HepG2 (cell line): ENCODE results near the gene DNAJC9. TPM values are rescaled to one million over a fixed set of nuclear protein-coding genes. Genes with fewer than 3 reads are reported as not detected.

ENCODE experiments used
- ATAC-seq: fragments of 200-7000 bp; cut with Tn5 transposase; 3 replicates; pipeline ENCODE4 v1.9.1; 2020; ENCODE audit warnings: mild to moderate bottlenecking, moderate library complexity
- BruUV-seq: library from RNA; stranded (reverse); fragments of 400-500 nt; replicated peaks from 2 replicates; lab custom pipeline; 2021; lab: Mats Ljungman, UMichigan
- CTCF ChIA-PET: fragments of 300-600 bp; formaldehyde crosslinking; extraction: SDS; loops from one replicate; lab custom pipeline; 2021; ENCODE audit warnings: low total read pairs, inconsistent platforms, low intra/inter-chr PET ratio; lab: Yijun Ruan, JAX
- POLR2A ChIA-PET: fragments of 350-600 bp; sonication (Branson Sonifier 250); formaldehyde crosslinking; loops from one replicate; lab custom pipeline; 2020; ENCODE audit warnings: antibody characterized with exemption, inconsistent platforms; lab: Yijun Ruan, JAX
- DNase-seq: peaks from one replicate; pipeline ENCODE4 v3.0.0-alpha.2; 2015; ENCODE audit warnings: low spot score
- FAIRE-seq: peaks from 3 replicates; lab custom pipeline; 2011; peaks lifted over from hg19 to GRCh38; lab: Jason Lieb, UNC
- H2AFZ ChIP-seq: one replicate; pipeline ENCODE4 v1.6.1; 2011; ENCODE audit warnings: low read length, inconsistent platforms
- H3K27ac ChIP-seq: fragments of 300-600 bp; 3 replicates; pipeline ENCODE4 v1.8.0; 2011; ENCODE audit warnings: mixed run types, mild to moderate bottlenecking, mixed read lengths, low read length, inconsistent platforms; ENCODE audit not compliant: insufficient read depth; ENCODE audit errors: extremely low read length
- H3K27me3 ChIP-seq, 2 experiments: fragments of 200-600 bp in 1 of 2; 2 replicates in 1 of 2; 3 replicates in 1 of 2; pipeline versions ENCODE4 v1.6.0 to v1.8.0; 2011; ENCODE audit warnings: low read length in 2 of 2, mild to moderate bottlenecking in 2 of 2, moderate library complexity in 2 of 2, inconsistent platforms in 1 of 2; ENCODE audit not compliant: insufficient read depth in 2 of 2, control insufficient read depth in 1 of 2
- H3K36me3 ChIP-seq, 2 experiments: fragments of 200-600 bp in 1 of 2; replicated peaks in 1 of 2; 2 replicates in 1 of 2; 3 replicates in 1 of 2; pipeline versions ENCODE4 v1.5.1 to v1.8.0; 2011; ENCODE audit warnings: low read length in 2 of 2, inconsistent platforms in 1 of 2; ENCODE audit not compliant: insufficient read depth in 2 of 2, control insufficient read depth in 1 of 2
- H3K4me1 ChIP-seq: 2 replicates; pipeline ENCODE4 v1.5.1; 2012; ENCODE audit warnings: low read length, inconsistent platforms; ENCODE audit not compliant: insufficient read depth
- H3K4me2 ChIP-seq: 2 replicates; pipeline ENCODE4 v1.6.0; 2011; ENCODE audit warnings: low read depth, low read length, inconsistent platforms
- H3K4me3 ChIP-seq, 3 experiments: fragments of 200-600 bp in 1 of 3; sonication (generic), shearing (Covaris generic) in 1 of 3; replicated peaks in 1 of 3; 2 replicates each; pipeline ENCODE4 v1.5.1; 2011 to 2016; ENCODE audit warnings: low read length in 3 of 3, inconsistent platforms in 2 of 3, low read depth in 2 of 3, mild to moderate bottlenecking in 2 of 3, control low read depth in 1 of 3, mixed read lengths in 1 of 3; ENCODE audit not compliant: insufficient read depth in 1 of 3
- H3K79me2 ChIP-seq: one replicate; pipeline ENCODE4 v1.6.1; 2011; ENCODE audit warnings: low read length, inconsistent platforms; ENCODE audit not compliant: insufficient read depth
- H3K9ac ChIP-seq: 2 replicates; pipeline ENCODE4 v1.6.0; 2011; ENCODE audit warnings: mild to moderate bottlenecking, low read depth, low read length, inconsistent platforms; ENCODE audit not compliant: insufficient read depth
- H3K9me3 ChIP-seq: 2 replicates; pipeline ENCODE4 v1.5.1; 2012; ENCODE audit warnings: mild to moderate bottlenecking, low read length
- H4K20me1 ChIP-seq: 2 replicates; pipeline ENCODE4 v1.6.0; 2011; ENCODE audit warnings: inconsistent platforms, mild to moderate bottlenecking, low read length, moderate library complexity; ENCODE audit not compliant: insufficient read depth
- CEBPB ChIP-seq: IDR thresholded peaks from 2 replicates; pipeline ENCODE4 v1.6.1; 2011; ENCODE audit warnings: low read depth, low read length, improper control_type of control experiment, borderline replicate concordance
- CEBPG ChIP-seq: IDR thresholded peaks from 2 replicates; pipeline ENCODE4 v1.6.1; 2016
- ETV5 ChIP-seq: IDR thresholded peaks from 2 replicates; pipeline ENCODE4 v1.6.1; 2018; ENCODE audit warnings: missing biosample characterization, missing genetic modification reagents, inconsistent platforms, borderline replicate concordance
- FOSL2 ChIP-seq: sonication (generic); formaldehyde crosslinking; IDR thresholded peaks from 2 replicates; pipeline ENCODE4 v1.4.0; 2020; ENCODE audit warnings: missing genetic modification reagents
- RAD21 ChIP-seq: fragments of 450-650 bp; formaldehyde crosslinking; IDR thresholded peaks from 2 replicates; pipeline ENCODE4 v1.5.0; 2020; ENCODE audit warnings: mild to moderate bottlenecking
- SCMH1 ChIP-seq: sonication (generic); formaldehyde crosslinking; IDR thresholded peaks from 2 replicates; pipeline ENCODE4 v1.9.0; 2021; ENCODE audit warnings: missing genetic modification reagents, mild to moderate bottlenecking, borderline replicate concordance
- SOX13 ChIP-seq, 3 experiments: fragments of 450-650 bp in 1 of 3; sonication (generic) in 1 of 3; formaldehyde crosslinking in 1 of 3; IDR thresholded peaks in 2 of 3; conservative IDR thresholded peaks in 1 of 3; 2 replicates each; pipeline versions ENCODE4 v1.5.0 to v1.6.1; 2016 to 2020; ENCODE audit warnings: antibody characterized with exemption in 1 of 3, mild to moderate bottlenecking in 1 of 3, missing compliant biosample characterization in 1 of 3, missing genetic modification reagents in 1 of 3, moderate library complexity in 1 of 3
- ZBTB42 ChIP-seq: sonication (generic); formaldehyde crosslinking; IDR thresholded peaks from 2 replicates; pipeline ENCODE4 v1.5.0; 2020; ENCODE audit warnings: mild to moderate bottlenecking, missing genetic modification reagents
- ZNF12 ChIP-seq: sonication (generic); formaldehyde crosslinking; IDR thresholded peaks from 2 replicates; pipeline ENCODE4 v1.5.0; 2020; ENCODE audit warnings: missing genetic modification reagents
- ZNF354B ChIP-seq: sonication (generic); formaldehyde crosslinking; IDR thresholded peaks from 2 replicates; pipeline ENCODE4 v1.8.0; 2022; ENCODE audit warnings: mild to moderate bottlenecking, missing genetic modification reagents
- WGBS: methylation state at CpG from one replicate; pipeline ENCODE4 v1.1.6; 2017; ENCODE audit warnings: low lambda C conversion rate; 5-methylcytosine and 5-hydroxymethylcytosine counted together
- in situ Hi-C: cut with HindIII; loops from 2 replicates; pipeline ENCODE4 v1.10.0; 2017; ENCODE audit warnings: low pct_unique_long_range_greater_than_20kb; ENCODE audit not compliant: extremely low pct_ligation_motif_present
- intact Hi-C: fragments of 100-400 bp; cut with micrococcal nuclease; formaldehyde crosslinking; loops from one replicate; pipeline ENCODE4 v1.10.0; 2022; ENCODE audit not compliant: unreplicated experiment
- polyA plus RNA-seq, 8 experiments: library from polyadenylated mRNA; depleted of rRNA in 3 of 8; stranded (reverse) in 7 of 8; unstranded in 1 of 8; fragments of >200 nt; fragmentation: Illumina TruSeq in 4 of 8; extraction: Trizol in 4 of 8; gene quantifications; 2 replicates each; pipeline versions ENCODE4 v1.2.1 to v1.2.3, GENCODE V29; 2011 to 2016; ENCODE audit warnings: low read depth in 4 of 8, missing spikeins in 1 of 8, mixed read lengths in 1 of 8; ENCODE audit not compliant: insufficient read depth in 1 of 8
- total RNA-seq, 5 experiments: library from RNA; depleted of rRNA; stranded (reverse); fragments of >200 nt; fragmentation: Illumina TruSeq; extraction: Trizol; gene quantifications; 2 replicates each; pipeline ENCODE4 v1.2.3, GENCODE V29; 2016; ENCODE audit warnings: low read depth in 1 of 5
- TF ChIP-seq, protein P1 (sequence below): sonication (generic); formaldehyde crosslinking; IDR thresholded peaks from 2 replicates; pipeline ENCODE4 v1.5.0; 2020; ENCODE audit warnings: missing genetic modification reagents, mild to moderate bottlenecking, borderline replicate concordance
- TF ChIP-seq, protein P2 (sequence below), 2 experiments: fragments of 450-650 bp in 1 of 2; sonication (generic) in 1 of 2; formaldehyde crosslinking; IDR thresholded peaks; 2 replicates each; pipeline versions ENCODE4 v1.5.0 to v1.8.0; 2020 to 2022; ENCODE audit warnings: mild to moderate bottlenecking in 1 of 2, missing genetic modification reagents in 1 of 2

The DNAJC9 gene
- total and polyA plus RNA-seq, 2 of the 13 experiments (the other 11 are each of a cell fraction or from before 2014, with no cell fraction given) = 15.9 to 60.3 TPM

DNA sequence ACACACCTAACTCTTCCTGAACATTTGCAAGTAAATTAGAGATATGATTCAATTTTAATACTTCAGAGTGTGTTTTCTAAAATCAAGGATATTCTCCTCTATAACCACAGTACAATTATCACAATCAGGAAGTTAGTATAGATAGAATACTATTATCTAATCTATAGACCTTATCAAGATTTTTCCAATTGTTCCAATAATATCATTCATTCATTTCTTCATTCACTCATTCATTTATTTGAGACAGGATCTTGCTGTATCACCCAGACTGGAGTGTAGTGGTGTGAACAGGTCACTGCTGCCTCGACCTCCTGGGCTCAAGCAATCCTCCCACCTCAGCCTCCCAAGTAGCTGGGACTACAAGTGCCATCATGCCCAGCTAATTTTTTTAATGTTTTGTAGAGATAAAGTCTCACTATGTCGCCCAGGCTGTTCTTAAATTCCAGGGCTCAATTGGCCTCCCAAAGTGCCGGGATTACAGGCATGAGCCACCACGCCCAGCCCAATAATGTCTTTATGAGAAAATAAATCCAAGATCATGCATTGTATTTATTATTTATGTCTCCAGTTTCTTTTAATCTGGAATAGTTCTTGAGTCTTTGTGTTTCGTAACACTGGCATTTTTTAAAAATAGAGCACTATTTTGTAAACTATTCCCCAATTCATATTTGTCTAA, 16.0 kb upstream of the DNAJC9 start (continued):
- TF ChIP-seq, protein P1, sequence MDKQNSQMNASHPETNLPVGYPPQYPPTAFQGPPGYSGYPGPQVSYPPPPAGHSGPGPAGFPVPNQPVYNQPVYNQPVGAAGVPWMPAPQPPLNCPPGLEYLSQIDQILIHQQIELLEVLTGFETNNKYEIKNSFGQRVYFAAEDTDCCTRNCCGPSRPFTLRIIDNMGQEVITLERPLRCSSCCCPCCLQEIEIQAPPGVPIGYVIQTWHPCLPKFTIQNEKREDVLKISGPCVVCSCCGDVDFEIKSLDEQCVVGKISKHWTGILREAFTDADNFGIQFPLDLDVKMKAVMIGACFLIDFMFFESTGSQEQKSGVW = no peak
- TF ChIP-seq RAD21 (CRISPR knock-in tag) (no peak), SCMH1 (CRISPR knock-in tag) (no peak)

DNA sequence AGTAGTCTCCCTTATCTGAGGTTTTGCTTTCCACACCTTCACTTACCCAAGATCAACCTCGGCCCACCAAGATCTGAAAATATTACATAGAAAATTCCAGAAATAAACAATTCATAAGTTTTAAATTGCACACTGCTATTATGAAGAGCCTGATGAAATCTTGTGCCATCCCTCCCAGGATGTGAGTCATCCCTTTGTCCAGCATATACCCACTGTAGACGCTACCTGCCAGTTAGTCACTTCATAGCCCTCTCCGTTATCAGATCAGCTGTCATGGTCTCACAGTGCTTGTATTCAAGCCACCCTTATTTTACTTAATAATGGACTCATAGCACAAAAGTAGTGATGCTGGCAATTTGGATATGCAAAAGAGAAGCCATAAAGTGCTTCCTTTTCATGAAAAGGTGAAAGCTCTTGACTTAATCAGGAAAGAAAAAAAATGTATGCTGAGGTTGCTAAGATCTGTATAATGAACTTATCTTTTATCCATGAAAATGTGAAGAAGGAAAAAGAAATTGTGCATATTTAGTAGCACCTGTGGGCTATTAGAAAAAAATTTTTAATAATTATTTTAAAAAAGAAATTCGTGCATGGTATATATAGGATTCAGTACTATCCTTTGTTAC, 15.2 kb upstream of the DNAJC9 start:
- H4K20me1 ChIP-seq = no peaks in the 10 kb centered on the region
- H3K4me1 ChIP-seq = no peaks in the 10 kb centered on the region
- intact Hi-C loops = loop anchor here (5.0 kb wide), 1 partner anchor 95 kb away; the partner anchor contains the start of gene CFAP70
- WGBS = 18% methylated on average over 4 of the region's 4 CpGs
- CTCF ChIA-PET = no interaction called here
- no peak overlapping the region for H3K4me2 ChIP-seq
- no peaks in the 10 kb centered on the region for H3K27me3 ChIP-seq
- in situ Hi-C loops = loop anchor here (25.0 kb wide), 1 partner anchor 375 kb away; the partner anchor contains the start of gene MYOZ1
- no peak for TF ChIP-seq SOX13 (IDR thresholded peaks at IDR 0.05)
- TF ChIP-seq SOX13 (CRISPR knock-in tag; conservative IDR thresholded peaks at IDR 0.05 in 1 of 2, IDR thresholded peaks at IDR 0.05 in 1 of 2) = peak in 1 of 2 experiments; percentile 22; a peak in 1 of 4 replicates
- TF ChIP-seq ETV5 (CRISPR knock-in tag) = peak; percentile 37; the same call in 1 of the 2 replicates
- TF ChIP-seq ZNF12 (CRISPR knock-in tag) = peak; percentile 51; the same call in 1 of the 2 replicates
- TF ChIP-seq CEBPB = peak; percentile 28; the same call in 1 of the 2 replicates
- TF ChIP-seq, protein P2, sequence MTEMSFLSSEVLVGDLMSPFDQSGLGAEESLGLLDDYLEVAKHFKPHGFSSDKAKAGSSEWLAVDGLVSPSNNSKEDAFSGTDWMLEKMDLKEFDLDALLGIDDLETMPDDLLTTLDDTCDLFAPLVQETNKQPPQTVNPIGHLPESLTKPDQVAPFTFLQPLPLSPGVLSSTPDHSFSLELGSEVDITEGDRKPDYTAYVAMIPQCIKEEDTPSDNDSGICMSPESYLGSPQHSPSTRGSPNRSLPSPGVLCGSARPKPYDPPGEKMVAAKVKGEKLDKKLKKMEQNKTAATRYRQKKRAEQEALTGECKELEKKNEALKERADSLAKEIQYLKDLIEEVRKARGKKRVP (CRISPR knock-in tag; IDR thresholded peaks at IDR 0.05) = peak in 1 of 2 experiments; percentile 95; a peak in 2 of 4 replicates
- TF ChIP-seq FOSL2 (CRISPR knock-in tag) = peak; percentile 95
- no peak for TF ChIP-seq ZNF354B (CRISPR knock-in tag)
- no peak for TF ChIP-seq ZBTB42 (CRISPR knock-in tag)
- 0 out of 2 replicates have a peak, but pooled peaks have one; percentile 24 for TF ChIP-seq CEBPG (CRISPR knock-in tag)
- no peaks in the 10 kb centered on the region for H3K79me2 ChIP-seq
- H3K27ac ChIP-seq = no peak overlapping the region
- ATAC-seq (peak; percentile 41; the same call in 1 of the 3 replicates), DNase-seq (peak; percentile 52), FAIRE-seq (no peak)
- BruUV-seq = no TSS peak
- no peaks in the 10 kb centered on the region for H3K9me3 ChIP-seq
- POLR2A ChIA-PET = interaction anchor here (1.0 to 3.9 kb wide), 3 partner anchors 10 to 96 kb away, joined by 3 to 21 read pairs (median 3); partner anchors contain the start of genes CFAP70, DNAJC9 and MRPS16
- H2AFZ ChIP-seq = no peak overlapping the region
- H3K36me3 ChIP-seq = no peaks in the 10 kb centered on the region
- no peak overlapping the region for H3K4me3 ChIP-seq
- H3K9ac ChIP-seq = no peak overlapping the region
